Natural killer cell (primary cell): ENCODE measurements around the gene MCM3AP. TPM values are rescaled to one million over a fixed set of nuclear protein-coding genes. Genes with fewer than 3 reads are reported as not detected.

Experiments used
- ATAC-seq, 3 donors: fragments of 150-1000 bp in 2 of 3; fragments of 200-7000 bp in 1 of 3; cut with Tn5 transposase; 1 replicate in 1 of 3; 2 replicates in 2 of 3; pipeline ENCODE4 v1.10.0; 2021; ENCODE audit warnings: mild to moderate bottlenecking in 2 of 3, moderate library complexity in 2 of 3
- DNase-seq, 2 donors: peaks; one replicate each; pipeline versions ENCODE4 v3.0.0 to v3.0.0-alpha.2; 2013 to 2021; ENCODE audit warnings: mixed read lengths in 1 of 2
- H3K27ac ChIP-seq: one replicate; pipeline ENCODE4 v1.5.1; 2013; ENCODE audit warnings: mild to moderate bottlenecking, low read length
- H3K27me3 ChIP-seq: one replicate; pipeline ENCODE4 v1.6.1; 2013; ENCODE audit warnings: low read length; ENCODE audit not compliant: control insufficient read depth, insufficient read depth
- H3K36me3 ChIP-seq: one replicate; pipeline ENCODE4 v1.6.1; 2013; ENCODE audit warnings: low read length; ENCODE audit not compliant: control insufficient read depth, insufficient read depth
- H3K4me1 ChIP-seq: one replicate; pipeline ENCODE4 v1.6.1; 2013; ENCODE audit warnings: low read length; ENCODE audit not compliant: control insufficient read depth, insufficient read depth
- H3K4me3 ChIP-seq: one replicate; pipeline ENCODE4 v1.5.1; 2013; ENCODE audit warnings: low read length
- H3K9me3 ChIP-seq: one replicate; pipeline ENCODE4 v1.6.1; 2013; ENCODE audit warnings: low read length; ENCODE audit not compliant: control insufficient read depth, insufficient read depth
- H3K27ac Mint-ChIP-seq, 2 donors: one replicate each; pipeline ENCODE4 v1.8.0; 2022; ENCODE audit warnings: mild to moderate bottlenecking in 2 of 2, mixed read lengths in 2 of 2, moderate library complexity in 1 of 2
- H3K27me3 Mint-ChIP-seq, 2 donors: one replicate each; pipeline ENCODE4 v1.8.0; 2022; ENCODE audit warnings: low read depth in 2 of 2, mixed read lengths in 2 of 2
- H3K36me3 Mint-ChIP-seq: one replicate; pipeline ENCODE4 v1.8.0; 2022; ENCODE audit warnings: mixed read lengths
- H3K4me1 Mint-ChIP-seq, 2 donors: one replicate each; pipeline ENCODE4 v1.8.0; 2022; ENCODE audit warnings: mixed read lengths in 2 of 2
- H3K4me3 Mint-ChIP-seq: one replicate; pipeline ENCODE4 v1.8.0; 2022; ENCODE audit warnings: mild to moderate bottlenecking, moderate library complexity, mixed read lengths
- H3K9me3 Mint-ChIP-seq, 2 donors: one replicate each; pipeline ENCODE4 v1.8.0; 2022; ENCODE audit warnings: mixed read lengths in 2 of 2
- CTCF ChIP-seq: fragments of 200-600 bp; IDR thresholded peaks from one replicate; pipeline ENCODE4 v1.8.0; 2022; ENCODE audit warnings: antibody characterized with exemption
- WGBS: methylation state at CpG from one replicate; pipeline ENCODE4 v1.1.7; 2013; ENCODE audit warnings: missing lambda C conversion rate; ENCODE audit not compliant: insufficient coverage; 5-methylcytosine and 5-hydroxymethylcytosine counted together
- intact Hi-C: fragments of 100-400 bp; cut with micrococcal nuclease; formaldehyde crosslinking; loops from one replicate; pipeline ENCODE4 v1.14.2; 2022
- total RNA-seq, 4 donors: library from RNA; stranded (reverse); fragments of 120-200 nt in 1 of 4; gene quantifications; one replicate each; pipeline versions ENCODE4 v1.2.3 to v1.2.4, GENCODE V29; 2013 to 2022

Gene MCM3AP
- total RNA-seq, 3 donors from 2014 or later (not counting 1 experiment from before 2014, with no cell fraction given), result 143 to 172 (median 159) TPM

- Mint-ChIP-seq H3K9me3 (no peaks in the 10 kb centered on the region), H3K27ac (no peak overlapping the region), H3K4me3 (no peak overlapping the region), H3K4me1 (peaks cover under 1 to 17% of the 10 kb centered on the region in 2 donors), H3K27me3 (no peaks in the 10 kb centered on the region), H3K36me3 (no peaks in the 10 kb centered on the region)
- no peak for ATAC-seq
- TF ChIP-seq CTCF, result no peak
- no peak overlapping the region for H3K4me3 ChIP-seq
- H3K4me1 ChIP-seq, result no peaks in the 10 kb centered on the region
- no peaks in the 10 kb centered on the region for H3K9me3 ChIP-seq
- 96% methylated on average over 13 of the region's 13 CpGs for WGBS
- H3K27me3 ChIP-seq, result no peaks in the 10 kb centered on the region
- DNase-seq, result no peak
- intact Hi-C loops, result no loop called here
- peaks cover 8% of the 10 kb centered on the region for H3K36me3 ChIP-seq
- no peak overlapping the region for H3K27ac ChIP-seq
Observed at GRCh38 chr21:46220275-46220810, 65.1 kb downstream of the MCM3AP start.

- H3K9me3 Mint-ChIP-seq, result no peaks in the 10 kb centered on the region
- Histone ChIP-seq H3K4me1 (no peaks in the 10 kb centered on the region), H3K27ac (no peak overlapping the region), H3K9me3 (no peaks in the 10 kb centered on the region), H3K27me3 (no peaks in the 10 kb centered on the region), H3K36me3 (peaks cover 8% of the 10 kb centered on the region), H3K4me3 (no peak overlapping the region)
- DNase-seq (no peak), ATAC-seq (no peak)
- no peak for TF ChIP-seq CTCF
- H3K36me3 Mint-ChIP-seq, result no peaks in the 10 kb centered on the region
- H3K27ac Mint-ChIP-seq, result no peak overlapping the region
- no peak overlapping the region for H3K4me3 Mint-ChIP-seq
- 87% methylated on average over 13 of the region's 13 CpGs for WGBS
- no peaks in the 10 kb centered on the region for H3K27me3 Mint-ChIP-seq
- intact Hi-C loops, result no loop called here
- peaks cover 0 to 15% of the 10 kb centered on the region in 2 donors for H3K4me1 Mint-ChIP-seq
Observed at GRCh38 chr21:46219591-46220239, 65.7 kb downstream of the MCM3AP start.

GRCh38 chr21:46218906-46219590 is 66.4 kb downstream of the MCM3AP start:
- ATAC-seq (no peak), DNase-seq (no peak)
- Mint-ChIP-seq H3K36me3 (no peaks in the 10 kb centered on the region), H3K9me3 (no peaks in the 10 kb centered on the region), H3K4me3 (no peak overlapping the region), H3K27me3 (no peaks in the 10 kb centered on the region), H3K4me1 (peaks cover 0 to 15% of the 10 kb centered on the region in 2 donors), H3K27ac (no peak overlapping the region)
- Histone ChIP-seq H3K4me1 (no peaks in the 10 kb centered on the region), H3K36me3 (peaks cover 8% of the 10 kb centered on the region), H3K9me3 (no peaks in the 10 kb centered on the region), H3K27me3 (no peaks in the 10 kb centered on the region), H3K4me3 (no peak overlapping the region), H3K27ac (no peak overlapping the region)
- intact Hi-C loops, result no loop called here
- WGBS, result 91% methylated on average over 16 of the region's 16 CpGs
- no peak for TF ChIP-seq CTCF
